ENCODE measurements around the gene TRPM3.

DNA sequence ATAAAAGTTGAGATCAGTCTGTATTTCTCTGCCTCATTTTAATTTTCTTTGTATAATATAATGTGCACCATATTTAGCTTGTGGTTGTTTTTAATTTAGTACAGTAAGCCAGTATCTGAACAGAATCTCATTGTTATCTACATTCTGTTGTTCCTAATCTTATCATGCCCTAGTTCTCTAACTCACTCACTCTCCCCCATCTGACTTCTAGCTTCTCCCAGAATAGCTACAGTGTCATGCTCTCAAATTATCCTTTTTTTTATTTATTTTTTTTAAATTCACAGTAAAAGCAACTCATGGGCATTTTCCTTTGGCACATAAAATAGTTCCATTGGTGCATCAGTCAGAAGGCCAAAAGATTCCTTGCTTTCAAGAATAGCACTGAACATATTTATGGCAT is 156.6 kb downstream of the TRPM3 start:
- no peak for TF ChIP-seq ZNF140 (tag by site-specific recombination; IDR thresholded peaks at IDR 0.05)
- TF ChIP-seq, protein P1, sequence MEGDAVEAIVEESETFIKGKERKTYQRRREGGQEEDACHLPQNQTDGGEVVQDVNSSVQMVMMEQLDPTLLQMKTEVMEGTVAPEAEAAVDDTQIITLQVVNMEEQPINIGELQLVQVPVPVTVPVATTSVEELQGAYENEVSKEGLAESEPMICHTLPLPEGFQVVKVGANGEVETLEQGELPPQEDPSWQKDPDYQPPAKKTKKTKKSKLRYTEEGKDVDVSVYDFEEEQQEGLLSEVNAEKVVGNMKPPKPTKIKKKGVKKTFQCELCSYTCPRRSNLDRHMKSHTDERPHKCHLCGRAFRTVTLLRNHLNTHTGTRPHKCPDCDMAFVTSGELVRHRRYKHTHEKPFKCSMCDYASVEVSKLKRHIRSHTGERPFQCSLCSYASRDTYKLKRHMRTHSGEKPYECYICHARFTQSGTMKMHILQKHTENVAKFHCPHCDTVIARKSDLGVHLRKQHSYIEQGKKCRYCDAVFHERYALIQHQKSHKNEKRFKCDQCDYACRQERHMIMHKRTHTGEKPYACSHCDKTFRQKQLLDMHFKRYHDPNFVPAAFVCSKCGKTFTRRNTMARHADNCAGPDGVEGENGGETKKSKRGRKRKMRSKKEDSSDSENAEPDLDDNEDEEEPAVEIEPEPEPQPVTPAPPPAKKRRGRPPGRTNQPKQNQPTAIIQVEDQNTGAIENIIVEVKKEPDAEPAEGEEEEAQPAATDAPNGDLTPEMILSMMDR (tag by site-specific recombination; IDR thresholded peaks at IDR 0.05), result no peak
- no peak for TF ChIP-seq ZBTB49 (tag by site-specific recombination; IDR thresholded peaks at IDR 0.05; ENCODE audit: low read depth)
- TF ChIP-seq, protein P2, sequence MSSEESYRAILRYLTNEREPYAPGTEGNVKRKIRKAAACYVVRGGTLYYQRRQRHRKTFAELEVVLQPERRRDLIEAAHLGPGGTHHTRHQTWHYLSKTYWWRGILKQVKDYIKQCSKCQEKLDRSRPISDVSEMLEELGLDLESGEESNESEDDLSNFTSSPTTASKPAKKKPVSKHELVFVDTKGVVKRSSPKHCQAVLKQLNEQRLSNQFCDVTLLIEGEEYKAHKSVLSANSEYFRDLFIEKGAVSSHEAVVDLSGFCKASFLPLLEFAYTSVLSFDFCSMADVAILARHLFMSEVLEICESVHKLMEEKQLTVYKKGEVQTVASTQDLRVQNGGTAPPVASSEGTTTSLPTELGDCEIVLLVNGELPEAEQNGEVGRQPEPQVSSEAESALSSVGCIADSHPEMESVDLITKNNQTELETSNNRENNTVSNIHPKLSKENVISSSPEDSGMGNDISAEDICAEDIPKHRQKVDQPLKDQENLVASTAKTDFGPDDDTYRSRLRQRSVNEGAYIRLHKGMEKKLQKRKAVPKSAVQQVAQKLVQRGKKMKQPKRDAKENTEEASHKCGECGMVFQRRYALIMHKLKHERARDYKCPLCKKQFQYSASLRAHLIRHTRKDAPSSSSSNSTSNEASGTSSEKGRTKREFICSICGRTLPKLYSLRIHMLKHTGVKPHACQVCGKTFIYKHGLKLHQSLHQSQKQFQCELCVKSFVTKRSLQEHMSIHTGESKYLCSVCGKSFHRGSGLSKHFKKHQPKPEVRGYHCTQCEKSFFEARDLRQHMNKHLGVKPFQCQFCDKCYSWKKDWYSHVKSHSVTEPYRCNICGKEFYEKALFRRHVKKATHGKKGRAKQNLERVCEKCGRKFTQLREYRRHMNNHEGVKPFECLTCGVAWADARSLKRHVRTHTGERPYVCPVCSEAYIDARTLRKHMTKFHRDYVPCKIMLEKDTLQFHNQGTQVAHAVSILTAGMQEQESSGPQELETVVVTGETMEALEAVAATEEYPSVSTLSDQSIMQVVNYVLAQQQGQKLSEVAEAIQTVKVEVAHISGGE (tag by site-specific recombination; conservative IDR thresholded peaks at IDR 0.05; ENCODE audit: low read depth), result no peak
- TF ChIP-seq ZNF423 (tag by site-specific recombination; IDR thresholded peaks at IDR 0.05), result no peak
- no peak for TF ChIP-seq YY1 (tag by site-specific recombination; IDR thresholded peaks at IDR 0.05)
- TF ChIP-seq MYNN (tag by site-specific recombination; IDR thresholded peaks at IDR 0.05; ENCODE audit: borderline replicate concordance), result no peak
- TF ChIP-seq ZNF24 (tag by site-specific recombination; IDR thresholded peaks at IDR 0.05), result no peak
- no peak for TF ChIP-seq ZNF37A (tag by site-specific recombination; IDR thresholded peaks at IDR 0.05)
